Loucy (cell line): ENCODE results near the gene AKAP13.
A peak's percentile ranks its signal among the peaks of the same experiment; 100 is the strongest.

ENCODE experiments used
- H2AFZ ChIP-seq: fragments of 200-600 bp; sonication (generic); 2 replicates; pipeline ENCODE4 v1.6.0; 2016; ENCODE audit warnings: antibody characterized with exemption, mild to moderate bottlenecking, low read length, moderate library complexity
- H3F3A ChIP-seq: fragments of 200-600 bp; 2 replicates; pipeline ENCODE4 v1.6.0; 2016; ENCODE audit warnings: antibody characterized with exemption, low read depth, mild to moderate bottlenecking
- H3K27me3 ChIP-seq: fragments of 200-600 bp; sonication (generic); 2 replicates; pipeline ENCODE4 v1.6.1; 2014; ENCODE audit warnings: low read length, mild to moderate bottlenecking; ENCODE audit not compliant: insufficient read depth, poor library complexity, severe bottlenecking
- H3K36me3 ChIP-seq: fragments of 200-600 bp; sonication (generic); 2 replicates; pipeline ENCODE4 v1.6.1; 2016; ENCODE audit warnings: low read length; ENCODE audit not compliant: insufficient read depth
- H3K4me1 ChIP-seq: fragments of 200-600 bp; sonication (generic); 2 replicates; pipeline ENCODE4 v1.5.1; 2014; ENCODE audit warnings: low read length, mild to moderate bottlenecking; ENCODE audit not compliant: insufficient read depth, poor library complexity, severe bottlenecking
- H3K4me2 ChIP-seq: fragments of 200-600 bp; sonication (generic); 2 replicates; pipeline ENCODE4 v1.6.0; 2014; ENCODE audit warnings: antibody characterized with exemption, low read length, low read depth, mild to moderate bottlenecking; ENCODE audit not compliant: poor library complexity, severe bottlenecking
- H3K4me3 ChIP-seq: fragments of 200-600 bp; sonication (generic); 2 replicates; pipeline ENCODE4 v1.5.1; 2014; ENCODE audit warnings: low read length, mild to moderate bottlenecking, mixed read lengths; ENCODE audit not compliant: poor library complexity, severe bottlenecking
- H3K79me2 ChIP-seq: fragments of 200-600 bp; sonication (generic); 2 replicates; pipeline ENCODE4 v1.6.1; 2014; ENCODE audit warnings: low read length; ENCODE audit not compliant: insufficient read depth
- H3K9ac ChIP-seq: fragments of 200-600 bp; sonication (generic); 2 replicates; pipeline ENCODE4 v1.6.0; 2014; ENCODE audit warnings: mild to moderate bottlenecking, low read depth, low read length, moderate library complexity; ENCODE audit not compliant: poor library complexity, severe bottlenecking
- H3K9me2 ChIP-seq: fragments of 200-600 bp; sonication (generic); replicated peaks from 2 replicates; pipeline ENCODE4 v1.6.1; 2016; ENCODE audit warnings: low read depth, low read length, mixed read lengths
- H3K9me3 ChIP-seq: fragments of 200-600 bp; sonication (generic); 2 replicates; pipeline ENCODE4 v1.6.1; 2014; ENCODE audit warnings: mild to moderate bottlenecking, antibody characterized with exemption, low read length, low read depth; ENCODE audit not compliant: insufficient read depth
- H4K20me1 ChIP-seq: fragments of 200-600 bp; sonication (generic); 2 replicates; pipeline ENCODE4 v1.6.0; 2014; ENCODE audit warnings: antibody characterized with exemption, low read length, mild to moderate bottlenecking; ENCODE audit not compliant: insufficient read depth, poor library complexity, severe bottlenecking
- EZH2phosphoT487 ChIP-seq: fragments of 200-600 bp; IDR thresholded peaks from 2 replicates; pipeline ENCODE4 v1.6.1; 2018; ENCODE audit warnings: antibody characterized with exemption, mild to moderate bottlenecking, moderate library complexity, borderline replicate concordance
- TF ChIP-seq, protein P1 (sequence below): fragments of 200-600 bp; sonication (generic); conservative IDR thresholded peaks from 2 replicates; pipeline ENCODE4 v1.5.1; 2014; ENCODE audit warnings: mild to moderate bottlenecking, antibody characterized with exemption, low read length

The AKAP13 gene

DNA sequence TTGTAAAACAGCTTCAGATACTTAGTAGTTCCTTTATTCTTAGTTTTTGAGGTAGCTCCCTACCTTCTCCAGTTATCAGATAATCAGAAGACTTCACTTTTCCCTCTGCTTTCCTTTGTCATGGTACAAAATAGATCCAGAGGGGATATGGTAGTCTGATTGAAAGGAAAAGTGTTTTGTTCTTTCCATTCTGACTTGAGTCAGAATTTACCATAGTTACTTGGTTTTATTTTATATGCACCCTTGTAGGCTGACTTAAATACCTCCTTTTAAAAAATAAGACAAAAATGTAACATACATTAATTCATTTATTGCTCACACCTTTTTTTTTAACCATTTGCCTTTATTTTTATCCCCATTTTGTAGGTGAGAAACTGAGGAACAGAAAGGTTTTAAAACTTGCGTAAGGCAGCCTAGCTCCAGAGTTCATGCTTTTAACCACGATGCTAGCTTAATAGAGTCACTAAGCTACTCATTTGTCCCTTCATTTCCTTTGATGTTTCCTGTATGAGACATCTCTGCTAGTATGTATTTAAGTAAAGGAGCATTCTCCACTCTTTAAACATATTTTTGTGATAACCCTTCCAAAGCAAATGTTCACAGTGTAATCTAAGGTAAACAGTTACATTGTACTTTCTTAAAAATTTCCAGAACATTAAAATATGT, 226.9 kb downstream of the AKAP13 start:
- Histone ChIP-seq H3K9ac (no peak overlapping the region), H3K9me3 (no peaks in the 10 kb centered on the region), H3K27me3 (no peaks in the 10 kb centered on the region), H3K4me2 (peak overlapping the region; percentile 34), H3K79me2 (peaks cover 37% of the 10 kb centered on the region; the same call in 1 of the 2 replicates), H3K36me3 (peaks cover 14% of the 10 kb centered on the region; the same call in 1 of the 2 replicates), H3F3A (no peaks in the 10 kb centered on the region), H3K4me3 (peak overlapping the region; percentile 8), H4K20me1 (peaks cover 6% of the 10 kb centered on the region), H2AFZ (no peak overlapping the region), H3K4me1 (peaks cover 19% of the 10 kb centered on the region), H3K9me2 (no peaks in the 10 kb centered on the region)
- no peak for TF ChIP-seq EZH2phosphoT487
- TF ChIP-seq, protein P1, sequence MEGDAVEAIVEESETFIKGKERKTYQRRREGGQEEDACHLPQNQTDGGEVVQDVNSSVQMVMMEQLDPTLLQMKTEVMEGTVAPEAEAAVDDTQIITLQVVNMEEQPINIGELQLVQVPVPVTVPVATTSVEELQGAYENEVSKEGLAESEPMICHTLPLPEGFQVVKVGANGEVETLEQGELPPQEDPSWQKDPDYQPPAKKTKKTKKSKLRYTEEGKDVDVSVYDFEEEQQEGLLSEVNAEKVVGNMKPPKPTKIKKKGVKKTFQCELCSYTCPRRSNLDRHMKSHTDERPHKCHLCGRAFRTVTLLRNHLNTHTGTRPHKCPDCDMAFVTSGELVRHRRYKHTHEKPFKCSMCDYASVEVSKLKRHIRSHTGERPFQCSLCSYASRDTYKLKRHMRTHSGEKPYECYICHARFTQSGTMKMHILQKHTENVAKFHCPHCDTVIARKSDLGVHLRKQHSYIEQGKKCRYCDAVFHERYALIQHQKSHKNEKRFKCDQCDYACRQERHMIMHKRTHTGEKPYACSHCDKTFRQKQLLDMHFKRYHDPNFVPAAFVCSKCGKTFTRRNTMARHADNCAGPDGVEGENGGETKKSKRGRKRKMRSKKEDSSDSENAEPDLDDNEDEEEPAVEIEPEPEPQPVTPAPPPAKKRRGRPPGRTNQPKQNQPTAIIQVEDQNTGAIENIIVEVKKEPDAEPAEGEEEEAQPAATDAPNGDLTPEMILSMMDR = no peak

- H3K9me3 ChIP-seq = no peaks in the 10 kb centered on the region
- H3K27me3 ChIP-seq = no peaks in the 10 kb centered on the region
- H4K20me1 ChIP-seq = peaks cover 6% of the 10 kb centered on the region
- no peaks in the 10 kb centered on the region for H3K9me2 ChIP-seq
- peaks cover 14% of the 10 kb centered on the region; the same call in 1 of the 2 replicates for H3K36me3 ChIP-seq
- peaks cover 36% of the 10 kb centered on the region; the same call in 1 of the 2 replicates for H3K79me2 ChIP-seq
- H3K4me2 ChIP-seq = peak overlapping the region; percentile 34
- H3K4me3 ChIP-seq = peak overlapping the region; percentile 8
- no peaks in the 10 kb centered on the region for H3F3A ChIP-seq
- no peak overlapping the region for H2AFZ ChIP-seq
- no peak for TF ChIP-seq EZH2phosphoT487
- TF ChIP-seq, protein P1 = no peak
- H3K4me1 ChIP-seq = peaks cover 19% of the 10 kb centered on the region
- no peak overlapping the region for H3K9ac ChIP-seq
Observed at GRCh38 chr15:85607842-85608241, 227.4 kb downstream of the AKAP13 start.

DNA sequence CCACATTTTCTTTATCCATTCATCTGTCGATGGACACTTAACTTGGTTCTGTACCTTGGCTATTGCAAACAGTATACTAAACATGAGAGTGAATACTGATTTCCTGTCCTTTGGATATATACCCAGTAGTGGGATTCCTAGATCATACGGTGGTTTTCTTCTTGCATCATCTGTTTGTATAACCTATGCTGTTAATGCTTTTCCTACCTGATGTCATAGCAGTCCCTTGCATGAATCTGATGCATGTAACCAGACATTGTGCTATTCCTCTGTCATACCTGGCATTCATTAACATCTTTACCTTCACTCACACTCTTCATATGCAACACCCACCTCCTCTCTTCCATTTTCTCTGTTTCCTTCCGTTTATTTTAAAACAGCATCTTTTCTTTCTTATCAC, 229.1 kb downstream of the AKAP13 start:
- Histone ChIP-seq H3K9me3 (no peaks in the 10 kb centered on the region), H2AFZ (no peak overlapping the region), H4K20me1 (peaks cover 6% of the 10 kb centered on the region), H3K36me3 (peaks cover 6% of the 10 kb centered on the region; the same call in 1 of the 2 replicates), H3K79me2 (peaks cover 34% of the 10 kb centered on the region; the same call in 1 of the 2 replicates), H3K9ac (no peak overlapping the region), H3K27me3 (no peaks in the 10 kb centered on the region), H3K4me3 (no peak overlapping the region), H3K9me2 (no peaks in the 10 kb centered on the region), H3F3A (no peaks in the 10 kb centered on the region), H3K4me2 (no peak overlapping the region), H3K4me1 (peaks cover 19% of the 10 kb centered on the region)
- TF ChIP-seq, protein P1 = no peak
- no peak for TF ChIP-seq EZH2phosphoT487
